LNCAP (cell line): ENCODE measurements around the gene PARP8.

ENCODE experiments used
- TF ChIP-seq, protein P1 (sequence below): fragments of 450-650 bp; IDR thresholded peaks from 2 replicates; pipeline ENCODE4 v1.5.1; 2017; ENCODE audit warnings: mild to moderate bottlenecking

PARP8 gene

DNA sequence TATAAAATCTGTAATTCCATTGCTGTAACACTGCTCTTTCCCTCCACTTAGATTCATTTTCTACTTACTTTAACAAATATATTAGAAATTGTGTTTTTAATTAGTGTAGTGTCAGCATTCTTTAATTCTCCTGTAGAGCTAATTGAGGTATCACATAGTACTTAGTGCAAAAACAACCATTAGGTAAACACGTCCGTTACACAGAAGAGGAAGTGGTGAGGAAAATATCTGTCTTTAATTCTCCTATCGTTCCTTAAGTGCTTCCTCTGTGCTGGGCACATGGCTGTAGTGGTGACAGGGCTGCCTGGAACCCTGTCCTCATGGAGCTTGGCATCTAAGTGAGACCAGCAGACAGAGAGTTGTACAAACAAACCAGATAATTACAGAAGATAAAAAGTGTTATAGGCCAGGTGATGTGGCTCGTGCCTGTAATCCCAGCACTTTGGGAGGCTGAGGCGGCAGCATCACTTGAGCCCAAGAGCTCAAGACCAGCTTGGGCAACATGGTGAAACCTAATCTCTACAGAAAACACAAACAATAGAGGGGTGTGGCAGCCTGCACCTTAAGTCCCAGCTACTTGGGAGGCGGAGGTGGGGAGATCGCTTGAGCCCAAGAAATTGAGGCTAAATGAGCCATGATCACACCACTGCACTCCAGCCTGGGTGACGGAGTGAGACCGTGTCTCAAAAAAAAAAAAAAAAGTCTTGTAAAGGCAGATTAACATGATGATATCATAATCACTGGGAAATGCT is 36.4 kb downstream of the PARP8 start:
- TF ChIP-seq, protein P1, sequence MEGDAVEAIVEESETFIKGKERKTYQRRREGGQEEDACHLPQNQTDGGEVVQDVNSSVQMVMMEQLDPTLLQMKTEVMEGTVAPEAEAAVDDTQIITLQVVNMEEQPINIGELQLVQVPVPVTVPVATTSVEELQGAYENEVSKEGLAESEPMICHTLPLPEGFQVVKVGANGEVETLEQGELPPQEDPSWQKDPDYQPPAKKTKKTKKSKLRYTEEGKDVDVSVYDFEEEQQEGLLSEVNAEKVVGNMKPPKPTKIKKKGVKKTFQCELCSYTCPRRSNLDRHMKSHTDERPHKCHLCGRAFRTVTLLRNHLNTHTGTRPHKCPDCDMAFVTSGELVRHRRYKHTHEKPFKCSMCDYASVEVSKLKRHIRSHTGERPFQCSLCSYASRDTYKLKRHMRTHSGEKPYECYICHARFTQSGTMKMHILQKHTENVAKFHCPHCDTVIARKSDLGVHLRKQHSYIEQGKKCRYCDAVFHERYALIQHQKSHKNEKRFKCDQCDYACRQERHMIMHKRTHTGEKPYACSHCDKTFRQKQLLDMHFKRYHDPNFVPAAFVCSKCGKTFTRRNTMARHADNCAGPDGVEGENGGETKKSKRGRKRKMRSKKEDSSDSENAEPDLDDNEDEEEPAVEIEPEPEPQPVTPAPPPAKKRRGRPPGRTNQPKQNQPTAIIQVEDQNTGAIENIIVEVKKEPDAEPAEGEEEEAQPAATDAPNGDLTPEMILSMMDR: no peak

DNA sequence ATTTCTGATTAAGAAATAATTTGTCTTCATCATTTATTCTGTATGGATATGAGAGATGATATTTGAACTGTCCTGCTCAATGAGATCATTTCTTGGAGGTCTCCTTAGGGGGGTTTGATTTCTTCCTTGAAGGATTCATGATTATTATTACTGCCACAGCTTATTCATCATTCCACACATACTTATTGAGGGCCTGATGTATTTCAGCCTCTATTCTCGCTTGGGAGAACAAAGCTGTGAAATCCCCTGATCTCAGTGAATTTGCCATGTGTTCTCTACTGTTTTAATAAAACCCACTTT is 36.9 kb downstream of the PARP8 start:
- TF ChIP-seq, protein P1: no peak

DNA sequence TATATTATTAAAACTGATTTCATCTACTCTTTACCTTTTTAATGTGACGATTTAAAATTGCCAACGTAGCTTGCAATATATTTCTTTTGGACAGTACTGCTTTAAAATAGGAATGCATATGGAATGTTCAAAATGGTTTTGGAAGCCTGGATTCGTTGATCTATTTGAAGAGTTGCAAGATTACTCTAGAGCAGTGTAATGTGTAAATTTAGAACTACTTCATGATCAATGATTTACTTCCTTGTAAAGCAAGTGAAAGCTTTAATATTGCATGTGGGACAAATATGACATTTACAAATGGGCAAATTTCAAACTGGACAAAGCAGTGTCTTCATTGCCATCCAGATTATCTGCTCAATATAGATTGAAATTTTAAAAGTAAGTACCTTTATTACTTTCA is 38.3 kb downstream of the PARP8 start:
- TF ChIP-seq, protein P1: no peak

DNA sequence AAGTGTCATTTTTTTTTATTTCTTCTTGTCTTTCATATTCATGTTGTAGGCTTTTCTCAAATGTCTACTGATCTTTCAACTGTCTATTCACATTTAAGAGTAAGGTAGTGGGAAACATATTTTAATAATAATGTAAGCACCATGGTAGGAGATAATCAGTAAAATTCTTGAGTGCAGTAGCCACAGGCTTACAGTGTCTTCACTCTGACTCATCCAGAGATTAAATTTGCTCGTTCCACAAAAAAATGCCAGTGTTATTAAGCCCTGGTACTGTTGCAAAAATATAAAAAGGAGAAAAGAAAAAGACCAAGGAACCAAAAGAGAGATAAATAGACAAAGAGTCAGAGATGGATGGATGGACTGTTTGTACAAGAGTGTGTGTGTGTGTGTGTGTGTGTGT is 43.0 kb downstream of the PARP8 start:
- TF ChIP-seq, protein P1: no peak

DNA sequence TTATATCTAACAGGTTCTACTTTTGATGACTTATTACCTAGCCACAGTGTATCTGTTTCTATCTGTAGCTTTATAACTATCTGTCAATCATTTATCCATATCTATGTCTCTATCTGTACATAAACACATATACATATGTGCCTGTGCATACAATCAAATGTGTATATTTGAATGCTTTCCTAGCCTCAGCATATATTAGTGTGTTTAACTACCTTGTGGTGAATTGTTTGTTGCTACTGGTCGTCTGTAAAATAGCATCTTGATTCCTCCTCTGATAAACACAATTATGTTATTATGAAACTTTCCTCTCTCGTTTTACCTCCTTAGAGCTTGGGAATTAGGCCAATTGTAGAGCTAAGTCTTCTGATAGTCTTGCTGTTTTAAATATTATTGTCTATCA is 44.4 kb downstream of the PARP8 start:
- TF ChIP-seq, protein P1: no peak

DNA sequence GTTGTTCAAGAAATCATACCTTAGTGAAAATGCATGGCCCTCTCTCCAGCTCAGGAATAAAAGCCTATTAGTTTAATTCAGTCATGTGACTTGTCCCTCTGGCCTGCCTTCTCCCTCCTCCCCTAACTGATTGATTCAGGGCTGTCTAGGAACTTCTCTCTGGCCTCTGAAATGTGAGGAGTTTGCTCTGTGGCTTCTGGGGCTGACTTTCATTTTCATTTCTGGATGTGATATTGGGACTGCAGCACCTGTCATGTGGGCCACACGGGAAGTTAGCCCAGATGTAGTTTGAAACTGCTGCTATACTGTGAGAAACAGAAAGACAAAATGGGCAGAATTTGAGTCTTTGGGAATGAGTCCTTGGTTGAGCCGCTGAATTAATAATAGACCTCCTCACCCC is 44.8 kb downstream of the PARP8 start:
- TF ChIP-seq, protein P1: no peak

DNA sequence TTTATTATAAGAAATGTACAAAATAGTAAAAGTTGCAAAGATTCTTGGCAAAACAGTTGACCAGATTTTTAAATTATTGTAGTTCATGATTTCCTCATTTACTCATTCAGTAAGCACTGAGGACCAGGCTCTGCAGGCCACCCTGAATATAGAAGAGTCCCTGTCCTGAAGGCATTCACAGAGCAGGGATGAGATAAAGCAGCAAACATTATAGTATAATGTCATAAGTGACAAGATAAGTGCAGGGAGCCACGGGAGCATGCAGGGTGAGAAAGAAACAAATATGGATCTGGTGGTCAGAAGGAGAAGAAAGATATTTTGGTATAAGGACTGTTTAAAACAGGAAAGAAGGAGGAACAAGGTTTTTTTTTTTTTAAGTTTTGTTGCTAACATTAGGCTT is 46.0 kb downstream of the PARP8 start:
- TF ChIP-seq, protein P1: no peak

DNA sequence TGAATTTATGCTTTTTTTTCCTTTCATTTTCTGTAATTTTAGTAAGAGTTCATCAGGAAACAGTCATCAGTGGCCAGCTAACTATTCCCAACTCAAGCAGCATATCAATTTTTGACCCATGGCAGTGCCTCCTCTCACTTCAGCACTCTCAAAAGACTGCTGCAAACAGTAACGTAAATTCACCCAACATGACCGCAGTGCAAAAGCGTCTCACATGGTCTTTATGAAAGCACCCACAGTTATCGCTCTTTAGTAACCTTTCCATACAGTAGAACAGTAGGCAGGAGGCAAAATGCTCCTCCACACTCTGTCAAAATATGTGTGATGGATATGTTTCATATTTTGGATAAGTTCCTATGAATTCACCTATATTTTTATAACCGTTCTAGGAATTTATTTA is 48.6 kb downstream of the PARP8 start:
- TF ChIP-seq, protein P1: no peak
